HL-60 (cell line): ENCODE results near the gene C9.
A peak's percentile ranks its signal among the peaks of the same experiment; 100 is the strongest.

Experiments
- DNase-seq, 2 experiments: peaks; one replicate each; pipeline ENCODE4 v3.0.0-alpha.2; 2010 to 2020; ENCODE audit warnings: low read depth in 1 of 2, low spot score in 1 of 2
- H3K27ac ChIP-seq: fragments of 250-450 bp; sonication (Bioruptor Pico); replicated peaks from 2 replicates; pipeline ENCODE4 v1.5.1; 2020; ENCODE audit warnings: mild to moderate bottlenecking, moderate library complexity
- H3K27me3 ChIP-seq: fragments of 250-450 bp; sonication (Bioruptor Pico); 2 replicates; pipeline ENCODE4 v1.5.1; 2021; ENCODE audit warnings: mild to moderate bottlenecking, moderate library complexity; ENCODE audit not compliant: insufficient read depth, poor library complexity, severe bottlenecking
- H3K4me3 ChIP-seq: replicated peaks from 2 replicates; pipeline ENCODE4 v1.5.1; 2011; ENCODE audit warnings: mild to moderate bottlenecking, control low read depth, low read length; ENCODE audit not compliant: insufficient read depth
- CTCF ChIP-seq: IDR thresholded peaks from one replicate; pipeline ENCODE4 v1.5.1; 2011; ENCODE audit warnings: low read length, control low read depth, inconsistent platforms; ENCODE audit not compliant: insufficient read depth
- GABPA ChIP-seq: IDR thresholded peaks from 2 replicates; pipeline ENCODE4 v1.6.1; 2012; ENCODE audit warnings: low read depth
- POLR2AphosphoS5 ChIP-seq: IDR thresholded peaks from 2 replicates; pipeline ENCODE4 v1.6.1; 2012; ENCODE audit warnings: low read depth
- REST ChIP-seq: IDR thresholded peaks from 2 replicates; pipeline ENCODE4 v1.6.1; 2012; ENCODE audit warnings: low read depth; ENCODE audit not compliant: insufficient replicate concordance
- SPI1 ChIP-seq: IDR thresholded peaks from 2 replicates; pipeline ENCODE4 v1.6.1; 2012; ENCODE audit warnings: low read depth, mild to moderate bottlenecking, borderline replicate concordance

The C9 gene

GRCh38 chr5:39240750-39241149 lies 123.5 kb downstream of the C9 start:
- Histone ChIP-seq H3K27ac (no peak overlapping the region), H3K27me3 (no peaks in the 10 kb centered on the region), H3K4me3 (no peak overlapping the region)
- no peak for DNase-seq
- TF ChIP-seq CTCF, result no peak
- no peak for TF ChIP-seq POLR2AphosphoS5
- TF ChIP-seq GABPA, result no peak
- no peak for TF ChIP-seq SPI1
- no peak for TF ChIP-seq REST

GRCh38 chr5:39238366-39239105 lies 125.8 kb downstream of the C9 start:
- Histone ChIP-seq H3K27ac (no peak overlapping the region), H3K27me3 (no peaks in the 10 kb centered on the region), H3K4me3 (no peak overlapping the region)
- TF ChIP-seq GABPA (no peak), REST (no peak), SPI1 (no peak), CTCF (no peak), POLR2AphosphoS5 (no peak)
- peak in 1 of 2 experiments; percentile 23 for DNase-seq

GRCh38 chr5:39236718-39237117 lies 127.6 kb downstream of the C9 start:
- H3K27ac ChIP-seq, result no peak overlapping the region
- H3K4me3 ChIP-seq, result no peak overlapping the region
- no peaks in the 10 kb centered on the region for H3K27me3 ChIP-seq
- no peak for TF ChIP-seq REST
- no peak for TF ChIP-seq SPI1
- no peak for TF ChIP-seq CTCF
- no peak for TF ChIP-seq GABPA
- TF ChIP-seq POLR2AphosphoS5, result no peak
- DNase-seq, result no peak
